Kidney epithelial cell (primary cell): ENCODE results near the gene GFOD1. TPM values are rescaled to one million over a fixed set of nuclear protein-coding genes. Genes with fewer than 3 reads are reported as not detected.
"Not testable (repeated sequence)": the region's sequence is repeated elsewhere in the genome, so short reads cannot be mapped to it uniquely, and the experiment has no call there.

Experiments used
- DNase-seq: peaks from one replicate; pipeline ENCODE4 v3.0.0-alpha.2; 2010; ENCODE audit warnings: low read depth
- H3K27me3 ChIP-seq: 2 replicates; pipeline ENCODE4 v1.6.0; 2011; ENCODE audit warnings: low read length; ENCODE audit not compliant: control insufficient read depth, insufficient read depth
- H3K36me3 ChIP-seq: 2 replicates; pipeline ENCODE4 v1.5.1; 2011; ENCODE audit warnings: low read length; ENCODE audit not compliant: control insufficient read depth, insufficient read depth
- H3K4me3 ChIP-seq: 2 replicates; pipeline ENCODE4 v1.5.1; 2011; ENCODE audit warnings: low read depth, mild to moderate bottlenecking, control low read depth, low read length
- CTCF ChIP-seq: IDR thresholded peaks from 2 replicates; pipeline ENCODE4 v1.5.1; 2011; ENCODE audit warnings: mild to moderate bottlenecking, moderate library complexity, low read length, control low read depth, inconsistent platforms; ENCODE audit not compliant: insufficient read depth, poor library complexity, severe bottlenecking
- total RNA-seq: library from RNA; depleted of rRNA; stranded (reverse); fragments of >200 nt; gene quantifications from 2 replicates; pipeline ENCODE4 v1.2.3, GENCODE V29; 2015

Gene GFOD1
- total RNA-seq, 1 donor from 2014 or later = 0.75 TPM

GRCh38 chr6:13438126-13438525 is 49.3 kb downstream of the GFOD1 start:
- Histone ChIP-seq H3K36me3 (no peaks in the 10 kb centered on the region), H3K4me3 (no peak overlapping the region), H3K27me3 (no peaks in the 10 kb centered on the region)
- no peak for TF ChIP-seq CTCF
- no peak for DNase-seq

GRCh38 chr6:13437218-13437996 is 50.0 kb downstream of the GFOD1 start:
- Histone ChIP-seq H3K27me3 (no peaks in the 10 kb centered on the region), H3K4me3 (no peak overlapping the region), H3K36me3 (no peaks in the 10 kb centered on the region)
- TF ChIP-seq CTCF = no peak
- no peak for DNase-seq

- Histone ChIP-seq H3K27me3 (no peaks in the 10 kb centered on the region), H3K36me3 (no peaks in the 10 kb centered on the region), H3K4me3 (no peak overlapping the region)
- DNase-seq = no peak
- no peak for TF ChIP-seq CTCF
These were observed 50.8 kb downstream of the GFOD1 start for GRCh38 chr6:13436399-13437217.

- TF ChIP-seq CTCF = no peak
- Histone ChIP-seq H3K27me3 (no peaks in the 10 kb centered on the region), H3K36me3 (no peaks in the 10 kb centered on the region), H3K4me3 (no peak overlapping the region)
- no peak for DNase-seq
These were observed 51.7 kb downstream of the GFOD1 start for GRCh38 chr6:13435477-13436246.

- DNase-seq = no peak
- Histone ChIP-seq H3K27me3 (no peaks in the 10 kb centered on the region), H3K36me3 (no peaks in the 10 kb centered on the region), H3K4me3 (no peak overlapping the region)
- no peak for TF ChIP-seq CTCF
These were observed 52.6 kb downstream of the GFOD1 start for GRCh38 chr6:13434777-13435176.

GRCh38 chr6:13434135-13434775 is 53.1 kb downstream of the GFOD1 start:
- DNase-seq, H3K36me3 ChIP-seq, H3K4me3 ChIP-seq, H3K27me3 ChIP-seq: not testable (repeated sequence)
